Putamen (tissue), 1 donor: Measurements from ENCODE around the gene WDFY4.

ENCODE experiments used
- DNase-seq: peaks from one replicate; pipeline ENCODE4 v3.0.0-alpha.2; 2016; ENCODE audit warnings: low spot score

Gene WDFY4

DNA sequence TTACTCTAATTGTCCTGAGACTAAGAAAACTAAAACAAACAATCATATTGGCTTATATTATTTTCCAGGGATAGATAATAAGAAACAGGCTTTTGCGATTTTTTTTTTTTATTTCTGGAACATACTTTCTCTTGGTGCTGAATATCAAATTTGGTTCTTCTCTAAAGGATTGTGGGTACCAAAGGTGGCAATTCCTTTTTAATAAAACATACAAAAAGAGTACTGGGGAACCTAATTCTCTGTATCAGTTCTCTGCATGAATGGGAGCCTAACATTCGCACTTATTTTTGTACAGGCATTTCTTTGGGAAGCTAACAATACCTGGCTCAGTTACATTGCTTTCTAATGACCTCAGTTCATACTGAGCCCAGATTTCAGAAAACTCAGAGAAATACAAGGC lies 222.2 kb downstream of the WDFY4 start:
- no peak for DNase-seq

DNA sequence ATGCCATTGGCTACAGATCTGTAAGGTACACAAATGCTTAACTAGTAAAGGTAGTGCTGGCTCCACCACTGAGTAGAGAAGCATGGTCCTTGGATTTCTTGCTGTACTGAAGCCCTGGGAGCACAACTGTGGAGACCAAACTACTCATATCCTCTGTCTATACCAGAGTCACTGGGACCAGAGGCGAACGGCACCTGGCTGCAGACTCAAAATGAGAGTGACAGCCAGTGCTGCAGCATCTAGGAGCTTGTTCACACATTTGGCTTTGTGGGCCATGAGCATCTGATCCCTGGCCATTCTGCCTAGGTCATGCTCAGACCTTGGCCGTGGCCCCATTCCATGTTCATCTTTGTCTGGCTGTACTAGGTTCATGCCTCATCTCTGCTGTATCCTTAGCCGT lies 223.1 kb downstream of the WDFY4 start:
- DNase-seq = no peak

DNA sequence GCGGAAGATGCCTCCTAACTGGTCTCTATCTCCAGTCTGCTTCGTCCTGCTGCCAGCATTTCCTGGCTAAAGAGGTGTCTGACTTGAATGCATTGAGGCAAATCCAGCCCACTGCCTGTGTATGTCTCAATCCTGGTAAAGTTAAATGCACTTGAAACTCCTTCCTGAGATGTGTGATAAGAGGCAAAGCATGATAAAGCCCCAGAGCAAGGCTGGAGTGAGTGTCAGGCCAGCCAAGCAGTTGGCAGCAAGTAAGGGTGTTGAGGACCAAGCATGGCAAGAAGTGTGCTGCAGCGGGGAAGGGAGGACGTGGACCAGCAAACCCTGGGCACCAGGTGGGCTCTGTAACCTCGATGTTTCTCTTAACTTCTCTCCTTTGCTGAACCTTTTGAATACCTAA lies 225.9 kb downstream of the WDFY4 start:
- no peak for DNase-seq

GRCh38 chr10:48913674-48914073 lies 229.0 kb downstream of the WDFY4 start:
- no peak for DNase-seq

DNA sequence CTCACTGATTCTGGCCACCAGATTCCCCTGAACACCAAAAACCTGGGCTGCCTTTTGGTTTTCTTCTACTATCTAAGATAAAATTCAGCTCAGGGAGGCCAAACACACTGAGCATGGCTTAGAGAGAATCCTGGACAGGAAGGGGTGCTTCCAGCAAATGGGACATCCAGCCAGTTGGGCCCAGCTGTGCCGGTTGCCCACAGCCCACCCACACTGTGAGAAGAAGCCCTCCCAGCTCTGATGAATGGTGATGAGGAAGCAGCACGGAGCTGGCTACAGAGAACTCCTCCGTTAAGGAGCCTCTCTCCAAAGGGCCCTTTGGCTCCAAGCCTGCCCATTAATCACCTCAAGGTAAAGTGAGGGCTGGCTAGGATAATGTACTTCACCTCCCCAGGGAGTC lies 239.1 kb downstream of the WDFY4 start:
- DNase-seq = no peak

DNA sequence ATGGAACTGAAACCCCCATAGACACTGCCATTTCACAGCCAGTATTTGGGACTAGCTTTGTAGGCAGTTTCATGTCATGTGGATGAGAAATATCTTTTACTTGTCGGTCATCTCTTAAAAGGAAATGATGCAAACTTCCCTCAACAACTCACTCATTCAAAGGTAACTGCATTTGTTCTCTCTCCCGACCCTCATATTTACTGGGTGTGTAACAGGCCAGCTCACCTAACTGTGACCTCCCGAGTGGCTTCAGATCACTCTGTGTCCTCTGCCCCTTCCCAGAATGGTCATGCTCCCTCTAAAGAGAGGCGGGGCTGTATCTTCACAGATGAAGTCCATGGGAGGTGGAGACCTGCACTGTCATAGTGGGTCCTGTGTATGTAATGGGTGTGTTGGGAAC lies 240.3 kb downstream of the WDFY4 start:
- no peak for DNase-seq

DNA sequence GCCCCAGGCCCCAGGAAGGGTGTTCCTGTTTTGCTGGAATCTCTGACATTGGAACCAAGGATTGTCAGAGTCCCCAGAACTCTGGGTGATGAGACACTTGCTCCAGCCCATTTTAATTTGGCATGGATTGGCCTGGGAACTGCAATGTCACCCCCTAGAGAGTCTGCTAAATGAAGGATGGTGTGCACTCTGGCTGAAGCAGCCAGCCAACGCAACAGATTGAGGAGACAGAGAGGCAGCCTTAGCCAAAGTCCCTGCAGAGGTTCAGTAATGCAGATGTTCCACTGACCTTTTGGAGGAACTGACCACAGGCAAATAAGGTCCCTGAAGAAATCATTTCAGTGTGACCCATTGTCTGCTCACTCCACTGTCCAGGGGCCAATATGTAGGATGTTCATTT lies 241.6 kb downstream of the WDFY4 start:
- DNase-seq = no peak

GRCh38 chr10:48926764-48927540 lies 242.3 kb downstream of the WDFY4 start:
- no peak for DNase-seq

- DNase-seq = no peak
Observed at GRCh38 chr10:48929413-48929990, 244.8 kb downstream of the WDFY4 start.

DNA sequence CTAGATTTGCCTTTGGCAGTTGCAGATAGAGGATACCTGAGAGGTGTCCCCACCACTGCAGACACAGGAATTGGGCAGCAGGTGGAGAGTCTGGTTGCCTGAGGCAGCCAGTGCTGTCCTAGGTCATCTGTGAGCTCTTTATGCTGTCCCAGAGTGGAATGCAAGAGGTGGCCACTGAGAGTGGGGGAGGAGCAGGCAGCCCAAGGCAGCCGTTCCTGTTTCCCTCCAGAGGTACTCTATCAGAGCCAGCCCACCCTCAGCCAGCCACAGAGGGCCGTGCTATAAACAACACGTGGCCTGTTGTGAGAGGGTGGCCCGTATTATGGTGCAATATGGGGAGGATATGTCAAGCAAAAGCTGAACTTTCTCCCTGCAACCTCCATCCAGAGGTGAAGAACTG lies 246.5 kb downstream of the WDFY4 start:
- DNase-seq = no peak

DNA sequence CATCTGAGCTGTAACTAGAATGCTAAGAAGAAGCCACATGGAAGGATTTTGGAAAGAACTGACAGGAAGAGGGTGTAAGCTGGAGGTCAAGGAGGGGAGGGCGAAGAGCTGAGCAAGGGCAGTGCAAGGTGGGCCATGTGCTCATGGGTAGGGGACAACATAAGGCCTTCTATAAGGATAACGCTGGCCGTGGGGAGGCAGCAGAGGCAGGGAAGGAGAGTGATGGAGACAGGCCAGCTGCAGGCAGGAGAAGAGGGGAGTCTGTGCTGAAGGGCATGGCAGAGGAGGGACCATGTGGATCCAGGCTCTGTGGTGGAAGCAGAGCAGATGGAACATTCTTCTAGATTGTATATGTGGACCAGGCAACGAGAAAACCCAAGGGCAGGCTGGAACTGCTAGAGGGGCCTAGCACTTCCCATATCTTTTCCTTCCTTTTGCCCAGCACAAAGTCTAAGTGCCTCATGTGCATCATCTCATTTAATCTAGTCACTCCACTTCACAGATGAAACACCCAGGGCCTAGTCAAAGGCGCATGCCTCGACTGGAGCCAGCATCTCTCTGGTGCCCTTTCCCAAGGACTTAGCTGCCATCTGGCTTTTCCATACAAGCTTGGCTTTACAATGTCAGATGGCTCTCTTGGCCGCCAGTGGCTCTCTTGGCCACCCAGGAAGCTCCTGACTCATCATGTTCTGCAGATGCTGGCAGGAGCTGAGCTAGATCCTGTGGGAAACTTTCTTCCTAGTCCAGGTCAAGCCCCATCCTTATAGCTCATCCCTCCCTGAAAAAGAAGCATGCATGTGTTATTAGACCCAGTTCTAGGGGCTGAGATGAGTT lies 248.4 kb downstream of the WDFY4 start:
- no peak for DNase-seq

DNA sequence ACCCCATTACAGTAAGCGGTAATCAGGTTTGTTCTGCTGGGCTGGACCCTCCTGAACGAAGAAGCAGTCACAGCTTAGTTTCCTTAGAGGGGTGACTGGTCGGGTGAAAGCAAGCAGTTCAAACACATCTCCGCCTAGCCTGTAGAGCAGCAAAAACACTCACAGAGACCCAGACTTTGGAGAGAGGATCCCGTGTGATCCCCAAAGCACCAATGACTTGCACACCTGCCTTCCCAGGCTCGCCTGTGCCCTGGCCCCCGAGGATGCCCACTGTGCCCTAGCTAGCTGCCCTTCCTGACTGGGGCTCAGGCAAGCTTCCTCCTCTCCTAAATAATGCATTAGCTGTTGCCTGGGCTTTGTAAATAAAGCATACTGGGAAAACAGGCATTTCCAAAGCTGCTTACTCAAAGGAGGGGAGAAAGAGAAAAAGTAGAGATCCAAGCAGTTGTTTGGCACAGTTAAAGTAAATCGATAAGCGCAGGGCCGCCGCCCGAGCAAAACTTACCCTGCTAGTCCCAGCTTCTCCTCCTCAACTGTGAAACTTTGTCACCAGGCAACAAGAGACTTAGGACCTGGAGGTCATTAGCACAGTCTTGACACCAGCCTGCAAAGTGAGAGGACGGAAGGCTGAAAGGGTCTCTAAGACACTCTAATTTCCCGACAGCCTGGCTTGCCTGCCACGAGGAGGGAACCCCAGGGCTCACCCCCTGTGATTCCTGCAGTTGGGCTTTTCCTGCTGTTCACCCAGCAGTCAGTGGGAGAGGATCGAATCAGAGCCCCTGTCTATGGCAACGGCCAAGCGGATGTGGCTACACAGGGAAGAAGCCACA lies 250.2 kb downstream of the WDFY4 start:
- DNase-seq = no peak

DNA sequence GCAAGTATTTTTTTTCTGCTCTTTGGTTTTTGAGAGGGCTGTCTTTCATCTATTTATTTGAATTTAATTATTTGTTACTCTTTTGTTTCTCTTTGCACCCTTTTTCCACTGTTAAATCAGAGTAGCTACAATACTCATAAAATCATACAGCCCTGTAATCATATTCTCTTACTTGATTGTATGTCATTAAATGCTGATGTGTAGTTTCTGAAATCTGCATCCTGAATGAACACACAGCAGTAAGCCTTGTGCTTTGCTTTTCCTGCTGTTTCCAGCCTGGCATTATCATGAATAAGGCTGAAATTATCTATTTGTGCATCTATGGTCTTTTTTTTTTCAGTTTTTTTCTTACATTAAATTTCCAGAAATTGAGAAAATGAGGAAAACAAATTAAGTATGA lies 250.9 kb downstream of the WDFY4 start:
- no peak for DNase-seq

GRCh38 chr10:48937796-48938195 lies 253.1 kb downstream of the WDFY4 start:
- no peak for DNase-seq

GRCh38 chr10:48938281-48938680 lies 253.6 kb downstream of the WDFY4 start:
- DNase-seq = no peak

- no peak for DNase-seq
Observed at GRCh38 chr10:48938990-48939536, 254.4 kb downstream of the WDFY4 start.

DNA sequence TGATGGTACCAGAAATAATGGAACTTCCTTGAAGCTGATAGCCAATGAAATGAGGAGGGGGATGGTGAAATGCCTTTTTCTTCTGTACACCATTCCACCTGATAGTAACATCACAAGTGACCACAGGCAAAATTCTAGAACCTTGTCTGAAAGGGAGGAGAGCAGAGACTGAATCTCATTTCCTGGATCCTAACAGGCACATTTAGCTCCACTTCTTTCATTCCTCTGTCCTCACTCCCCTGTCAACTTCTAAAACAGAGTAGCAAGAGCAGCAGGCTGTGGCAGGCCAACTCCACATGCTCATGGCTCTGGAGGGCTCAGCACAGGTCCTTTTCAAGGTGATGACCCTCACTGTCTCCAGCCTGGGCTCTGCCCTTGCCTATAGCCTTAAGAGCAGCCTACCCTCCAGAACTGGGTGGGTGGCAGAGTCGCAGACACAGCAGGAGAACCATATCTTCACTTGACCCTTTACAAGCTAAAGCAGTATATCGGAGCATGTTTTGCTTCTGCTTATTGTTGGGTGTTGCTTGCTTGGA lies 255.2 kb downstream of the WDFY4 start, which contains the start of gene LRRC18:
TSS of gene LRRC18 (minus strand) at position 51 of the 536 bp plus-strand sequence. CDS start 25,685 bp downstream, outside the sequence.
- no peak for DNase-seq

DNA sequence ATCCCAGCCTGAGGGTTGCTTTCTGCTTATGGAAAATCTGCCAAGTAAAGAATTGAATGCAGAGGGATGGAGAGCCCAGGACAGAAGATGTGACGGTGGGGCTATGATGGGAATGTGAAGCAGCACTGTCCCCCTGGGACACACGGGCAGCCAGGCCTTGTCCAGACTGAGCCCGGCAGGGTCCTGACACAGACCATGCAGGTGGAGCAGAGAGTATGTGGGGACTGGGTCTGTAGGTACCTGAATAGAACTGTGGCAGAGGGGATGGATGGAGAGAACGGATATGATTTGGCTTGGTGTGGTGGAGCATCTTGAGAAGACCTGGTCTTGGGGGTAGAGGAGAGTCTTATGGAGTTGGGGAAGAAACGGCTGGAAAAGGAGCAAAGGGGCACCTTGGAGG lies 255.7 kb downstream of the WDFY4 start:
- DNase-seq = no peak

DNA sequence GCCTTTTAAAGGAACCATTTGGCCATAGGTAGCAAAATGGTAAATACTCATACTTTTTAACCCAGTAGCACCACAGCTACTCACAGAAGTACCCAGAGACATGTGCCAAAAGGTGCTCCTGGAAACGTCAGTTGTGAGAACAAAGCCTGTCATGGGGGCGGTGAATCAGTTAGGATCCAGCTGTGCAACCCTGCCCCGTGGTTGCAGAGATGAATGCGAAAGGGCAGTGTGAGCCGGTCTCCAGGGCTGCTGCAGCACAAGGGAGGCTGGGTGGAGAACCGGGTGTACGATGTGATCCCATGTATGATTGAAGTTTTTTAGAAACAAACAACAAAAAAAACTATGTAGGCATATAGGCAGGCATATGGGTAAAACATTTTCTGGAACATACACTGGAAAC lies 256.3 kb downstream of the WDFY4 start:
- no peak for DNase-seq

DNA sequence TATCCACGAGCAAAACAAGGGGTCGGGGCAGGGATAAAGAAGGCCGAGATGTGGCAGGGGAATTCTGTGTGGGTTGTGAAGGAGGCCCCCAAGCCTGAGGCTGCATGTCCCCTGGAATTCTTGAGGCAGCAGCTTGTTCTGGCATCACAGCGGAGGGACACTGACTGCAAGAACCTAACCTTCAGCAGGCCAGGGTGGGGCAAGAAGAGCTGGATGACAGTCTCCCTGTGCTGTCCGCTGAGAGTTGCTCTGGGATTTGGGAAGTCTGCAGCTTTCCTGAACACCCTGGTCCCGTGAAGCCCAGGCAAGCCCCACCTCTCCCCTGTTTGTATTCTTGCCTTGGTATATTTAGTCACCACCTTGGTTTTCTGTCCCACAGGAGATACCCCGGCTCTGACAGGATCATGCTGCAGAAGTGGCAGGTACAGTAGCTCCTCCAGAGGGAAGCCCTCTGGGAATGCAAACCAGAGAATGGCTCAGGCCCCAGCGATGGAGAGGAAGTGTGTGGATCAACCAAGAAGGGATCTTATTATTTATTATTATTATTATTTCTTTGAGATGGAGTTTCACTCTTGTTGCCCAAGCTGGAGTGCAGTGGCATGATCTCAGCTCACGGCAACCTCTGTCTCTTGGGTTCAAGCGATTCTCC lies 256.9 kb downstream of the WDFY4 start:
- no peak for DNase-seq

GRCh38 chr10:48943096-48943495 lies 258.4 kb downstream of the WDFY4 start:
- DNase-seq = no peak
